ENCODE data around the gene MIA2.
A peak's percentile ranks its signal among the peaks of the same experiment; 100 is the strongest.
"Not testable (repeated sequence)": the region's sequence is repeated elsewhere in the genome, so short reads cannot be mapped to it uniquely, and the experiment has no call there.

The MIA2 gene

DNA sequence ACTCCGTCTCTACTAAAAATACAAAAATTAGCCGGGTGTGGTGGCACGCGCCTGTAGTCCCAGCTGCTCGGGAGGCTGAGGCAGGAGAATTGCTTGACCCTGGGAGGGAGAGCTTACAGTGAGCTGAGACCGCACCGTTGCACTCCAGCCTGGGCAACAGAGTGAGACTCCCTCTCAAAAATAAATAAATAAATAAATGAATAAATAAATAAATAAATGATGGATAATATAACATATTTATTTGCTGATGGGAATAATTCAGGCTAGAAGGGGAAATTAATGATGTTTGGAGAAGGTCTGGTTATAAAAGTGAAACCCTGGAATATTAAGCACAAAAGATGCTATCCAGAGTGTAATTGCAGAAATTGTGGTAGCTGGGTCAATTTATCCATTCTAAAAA lies 107.4 kb downstream of the MIA2 start:
- DNase-seq: not testable (repeated sequence)

DNA sequence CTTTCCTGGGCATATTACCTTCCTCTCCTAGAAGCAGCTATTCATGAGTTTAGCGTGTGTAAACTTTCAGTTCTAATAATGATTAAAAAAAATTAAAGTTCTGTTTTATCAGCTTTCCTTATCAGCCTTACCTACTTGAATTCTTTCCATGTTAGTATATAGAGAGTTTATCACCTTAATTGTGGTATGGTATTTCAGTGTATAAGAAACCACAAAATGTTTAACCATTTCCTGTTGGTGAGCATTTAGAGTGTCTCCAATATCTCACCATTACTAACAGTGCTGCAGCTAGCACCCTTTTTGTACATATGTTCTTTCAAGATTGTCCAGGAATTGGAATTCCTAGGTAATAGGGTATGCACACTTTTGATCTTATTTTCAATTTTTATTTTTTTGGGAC lies 109.1 kb downstream of the MIA2 start:
- peak; percentile 4 to 20 for DNase-seq

DNA sequence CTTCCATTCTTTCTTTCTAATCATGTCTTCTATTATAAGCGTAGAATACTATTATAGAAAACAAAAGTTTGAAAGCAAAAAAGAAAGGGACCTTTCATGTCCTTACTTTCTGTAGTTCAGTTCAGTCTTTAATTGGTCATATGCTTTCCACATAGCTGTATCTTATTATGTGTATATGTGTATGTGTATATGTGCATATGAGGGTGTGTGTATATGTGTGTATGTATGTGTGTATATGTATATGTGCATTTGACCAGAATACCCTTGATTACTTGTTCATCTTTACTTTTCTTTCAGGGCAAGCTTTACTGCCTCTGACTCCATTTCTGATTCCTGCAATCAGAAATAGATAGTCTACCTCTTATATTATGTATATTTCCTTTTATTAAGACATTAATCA lies 109.9 kb downstream of the MIA2 start:
- no peak for DNase-seq

DNA sequence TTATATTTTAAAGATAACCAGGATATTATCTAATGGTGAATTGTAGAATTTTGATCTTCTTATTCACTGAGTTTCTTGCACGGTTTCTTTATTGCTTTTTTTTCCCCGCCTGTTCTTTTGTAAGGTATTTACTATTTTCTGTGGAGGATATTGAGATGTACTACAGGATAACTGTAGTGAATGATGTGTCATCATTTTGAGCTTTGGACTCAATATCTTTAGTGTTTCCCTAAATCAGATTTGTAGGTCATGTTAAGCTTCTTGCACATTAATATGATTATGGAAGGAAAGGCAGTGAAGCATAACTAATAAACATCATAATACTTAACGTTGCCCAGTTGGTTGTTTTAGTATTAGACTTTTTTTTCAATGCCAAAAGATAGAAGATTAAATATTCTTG lies 117.2 kb downstream of the MIA2 start:
- no peak for DNase-seq

DNA sequence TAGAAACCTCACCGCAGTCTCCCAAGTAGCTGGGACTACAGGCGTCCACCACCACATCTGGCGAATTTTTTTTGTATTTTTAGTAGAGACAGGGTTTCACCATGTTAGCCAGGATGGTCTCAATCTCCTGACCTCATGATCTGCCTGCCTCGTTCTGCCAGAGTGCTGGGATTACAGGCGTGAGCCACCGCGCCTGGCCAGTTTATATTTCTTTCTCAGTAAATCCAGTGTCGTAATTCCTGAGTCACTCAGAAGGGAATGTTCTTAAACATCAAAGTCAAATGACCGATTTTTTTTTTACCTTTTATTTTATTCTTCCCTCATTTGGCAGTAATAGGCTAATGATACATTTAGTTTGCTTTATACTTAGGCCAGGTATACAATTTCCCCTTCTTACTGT lies 118.0 kb downstream of the MIA2 start:
- DNase-seq: no peak

DNA sequence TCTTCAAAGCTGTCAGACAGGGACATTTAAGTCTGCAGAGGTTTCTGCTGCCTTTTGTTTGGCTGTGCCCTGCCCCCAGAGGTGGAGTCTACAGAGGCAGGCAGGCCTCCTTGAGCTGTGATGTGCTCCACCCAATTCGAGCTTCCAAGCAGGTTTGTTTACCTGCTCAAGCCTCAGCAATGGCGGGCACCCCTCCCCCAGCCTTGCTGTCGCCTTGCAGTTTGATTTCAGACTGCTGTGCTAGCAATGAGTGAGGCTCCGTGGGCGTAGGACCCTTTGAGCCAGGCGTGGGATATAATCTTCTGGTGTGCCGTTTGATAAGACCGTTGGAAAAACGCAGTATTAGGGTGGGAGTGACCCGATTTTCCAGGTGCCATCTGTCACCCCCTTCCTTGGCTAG lies 125.4 kb downstream of the MIA2 start:
- DNase-seq: not testable (repeated sequence)

DNA sequence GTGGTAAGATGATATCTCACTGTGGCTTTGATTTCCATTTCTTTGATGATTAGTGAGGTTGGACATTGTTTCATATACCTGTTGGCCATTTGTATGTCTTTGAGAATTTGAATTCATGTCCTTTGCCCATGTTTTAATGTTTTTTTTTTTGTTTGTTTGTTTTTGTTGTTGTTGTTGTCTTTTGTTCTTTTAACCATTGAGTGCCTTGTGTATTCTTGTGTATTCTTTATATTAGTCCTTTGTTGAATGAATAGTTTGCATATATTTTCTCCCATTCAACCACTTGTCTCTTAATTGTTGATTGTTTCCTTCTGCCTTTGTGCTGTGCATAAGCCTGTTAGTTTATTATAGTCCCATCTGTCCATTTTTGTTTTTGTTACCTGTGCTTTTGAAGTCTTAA lies 126.6 kb downstream of the MIA2 start:
- DNase-seq: no peak

DNA sequence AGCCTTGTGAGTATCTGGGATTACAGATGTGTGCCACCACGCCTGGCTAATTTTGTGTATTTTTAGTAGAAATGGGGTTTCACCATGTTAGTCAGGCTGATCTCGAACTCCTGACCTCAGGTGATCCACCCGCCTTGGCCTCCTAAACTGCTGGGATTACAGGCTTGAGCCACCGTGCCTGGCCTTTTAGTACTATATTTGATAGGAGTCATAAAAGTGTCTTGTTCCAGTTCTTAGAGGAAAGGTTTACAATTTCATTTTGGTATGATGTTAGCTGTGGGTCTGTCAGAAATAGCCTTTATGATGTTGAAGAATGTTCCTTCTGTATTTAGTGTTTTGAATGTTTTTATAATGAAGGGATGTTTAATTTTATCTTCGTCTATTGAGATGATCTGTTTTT lies 127.8 kb downstream of the MIA2 start:
- DNase-seq: not testable (repeated sequence)

DNA sequence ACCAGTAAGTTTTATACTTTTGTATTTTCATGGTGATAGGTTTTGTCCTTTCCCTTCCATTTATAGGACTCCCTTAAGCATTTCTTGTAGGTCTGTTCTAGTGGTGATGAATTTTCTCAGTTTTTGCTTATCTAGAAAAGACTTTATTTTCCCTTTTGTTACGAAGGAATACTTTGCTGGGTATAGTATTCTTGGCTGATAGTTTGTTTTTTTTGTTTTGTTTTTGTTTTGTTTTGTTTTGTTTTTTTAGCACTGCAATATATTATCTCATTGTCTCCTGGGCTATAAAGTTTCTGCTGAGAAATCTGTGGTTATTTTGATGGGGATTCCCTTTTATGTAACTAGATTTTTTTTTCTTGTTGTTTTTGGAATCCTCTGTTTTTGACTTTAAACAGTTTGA lies 130.8 kb downstream of the MIA2 start:
- DNase-seq: no peak

DNA sequence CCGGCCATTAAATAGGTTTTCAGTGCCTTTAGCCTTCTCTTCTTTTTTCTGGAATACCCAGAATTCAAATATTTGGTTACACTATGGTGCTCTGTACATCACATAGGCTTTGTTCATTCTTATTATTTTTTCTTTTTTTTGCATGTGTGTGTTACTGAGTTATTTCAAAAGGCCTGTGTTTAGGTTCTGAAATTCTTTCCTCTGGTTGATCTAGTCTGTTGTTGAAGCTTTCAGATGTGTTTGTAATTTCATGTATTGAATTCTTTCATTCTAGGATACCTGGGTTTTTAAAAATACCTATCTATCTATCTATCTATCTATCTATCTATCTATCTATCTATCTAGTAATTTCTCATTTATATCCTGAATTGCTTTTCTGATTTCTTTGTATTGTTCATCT lies 131.6 kb downstream of the MIA2 start:
- no peak for DNase-seq

DNA sequence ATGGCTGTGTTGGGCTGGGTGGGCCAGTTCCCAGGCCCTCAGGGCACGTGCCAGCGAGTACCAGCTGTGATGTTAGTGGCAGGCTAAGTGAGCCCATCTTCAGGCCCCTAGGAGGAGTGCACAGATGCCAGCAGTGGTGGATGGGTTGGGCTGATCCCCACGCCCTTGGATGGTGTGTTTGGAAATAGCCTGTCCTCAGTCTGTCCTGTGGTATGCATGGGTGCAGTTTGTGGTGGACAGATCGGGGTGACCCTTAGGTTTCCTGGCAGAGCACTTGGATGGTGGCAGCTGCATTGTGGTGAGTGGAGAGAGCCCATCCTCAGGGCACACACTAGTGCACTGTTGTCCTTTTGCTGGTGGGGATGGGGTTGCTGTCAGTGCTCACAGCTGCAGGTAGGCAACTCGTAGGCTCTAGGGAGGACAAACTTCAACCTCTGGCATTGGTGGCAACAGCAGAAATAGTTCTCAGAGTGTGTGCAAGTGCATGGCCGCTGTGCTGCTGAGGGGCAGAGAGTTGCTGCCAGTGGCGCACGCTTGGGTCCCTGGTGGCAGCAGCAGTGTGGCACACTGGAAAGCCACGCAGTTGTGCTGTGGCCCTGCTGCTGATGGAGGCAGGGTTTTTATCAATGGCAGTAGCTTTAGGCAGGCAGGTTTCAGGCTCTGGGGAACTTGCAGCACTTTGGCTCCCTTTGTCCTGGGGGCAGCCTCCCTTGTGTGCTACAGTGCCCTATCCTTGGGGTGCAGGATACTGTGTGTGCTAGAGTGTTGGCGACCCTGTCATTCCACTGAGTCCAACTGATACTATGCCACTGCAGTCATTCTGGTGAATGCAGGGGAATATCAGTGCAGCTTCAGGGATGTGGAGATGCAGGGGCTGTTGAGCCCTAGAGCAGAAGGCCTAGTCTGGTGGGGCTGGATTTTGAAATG lies 133.0 kb downstream of the MIA2 start:
- no peak for DNase-seq

DNA sequence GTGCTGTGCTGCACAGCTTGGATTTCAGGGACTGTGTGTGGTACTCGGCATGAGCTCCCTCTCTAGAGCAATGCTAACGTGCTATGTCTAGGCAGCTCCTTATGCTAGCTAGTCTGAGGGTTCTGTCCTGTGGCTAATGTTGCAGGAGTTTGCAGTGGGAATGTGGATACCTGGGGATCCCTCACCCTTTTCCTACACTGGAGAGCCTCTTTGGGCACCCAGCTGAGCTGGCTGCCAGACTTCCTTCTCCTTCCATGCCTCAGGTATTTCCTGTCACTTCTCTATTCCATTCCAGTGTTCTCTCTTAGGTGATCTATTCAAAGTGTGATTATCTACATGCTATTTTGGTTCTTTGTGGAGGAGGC lies 133.7 kb downstream of the MIA2 start:
- no peak for DNase-seq

DNA sequence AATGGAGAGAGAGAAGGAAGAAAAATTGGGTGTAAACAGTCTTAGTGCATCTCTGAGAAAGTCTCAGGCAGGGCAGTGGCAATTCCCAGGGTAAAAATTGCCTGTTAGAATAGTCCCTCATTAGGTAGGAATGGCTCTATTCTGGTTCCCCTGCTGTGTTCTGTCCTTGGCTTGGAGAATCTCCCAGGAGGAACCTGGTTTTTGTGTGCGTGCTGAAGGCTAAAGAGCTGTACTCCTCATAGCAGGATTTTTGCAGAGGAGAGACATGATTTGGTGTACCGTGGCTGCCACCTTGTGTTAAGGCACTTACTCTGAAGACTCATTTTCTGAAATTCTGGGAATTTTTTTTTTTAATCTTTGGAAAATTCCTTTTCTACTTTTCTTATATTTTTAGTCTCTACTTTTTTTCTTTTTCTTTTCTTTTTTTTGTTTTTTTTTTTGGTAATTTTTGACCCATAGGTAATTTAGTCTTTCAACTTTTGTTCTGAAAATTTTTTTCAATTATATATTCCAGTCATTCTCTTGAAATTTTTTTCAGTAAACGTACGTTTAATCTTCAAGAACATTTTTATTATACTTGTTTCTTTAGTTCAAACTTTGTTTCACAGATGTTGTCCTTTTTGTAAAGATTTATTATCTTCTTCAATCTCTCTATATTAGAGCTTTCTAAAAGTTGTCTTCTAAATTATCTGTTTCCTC lies 134.7 kb downstream of the MIA2 start:
- DNase-seq: peak; percentile 75 to 78

DNA sequence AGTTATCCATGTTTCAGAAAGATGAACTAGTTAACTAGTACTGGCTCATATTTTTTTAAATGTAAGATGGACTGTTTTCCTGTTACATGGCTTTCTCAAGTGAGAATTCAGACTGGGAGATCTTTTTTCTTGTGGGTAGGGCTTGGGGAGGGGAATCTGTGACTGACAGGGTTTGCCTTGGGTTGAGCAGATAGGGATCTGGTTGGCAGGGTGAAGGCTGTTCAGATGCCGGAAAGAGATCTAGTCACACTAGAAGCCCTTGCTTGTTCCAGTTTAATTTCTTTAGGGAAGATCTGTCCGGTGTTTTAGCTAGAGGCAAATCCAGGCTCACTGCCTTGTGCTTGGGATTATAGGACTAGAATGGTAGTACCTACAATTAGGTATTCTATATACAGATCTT lies 135.3 kb downstream of the MIA2 start:
- DNase-seq: no peak

DNA sequence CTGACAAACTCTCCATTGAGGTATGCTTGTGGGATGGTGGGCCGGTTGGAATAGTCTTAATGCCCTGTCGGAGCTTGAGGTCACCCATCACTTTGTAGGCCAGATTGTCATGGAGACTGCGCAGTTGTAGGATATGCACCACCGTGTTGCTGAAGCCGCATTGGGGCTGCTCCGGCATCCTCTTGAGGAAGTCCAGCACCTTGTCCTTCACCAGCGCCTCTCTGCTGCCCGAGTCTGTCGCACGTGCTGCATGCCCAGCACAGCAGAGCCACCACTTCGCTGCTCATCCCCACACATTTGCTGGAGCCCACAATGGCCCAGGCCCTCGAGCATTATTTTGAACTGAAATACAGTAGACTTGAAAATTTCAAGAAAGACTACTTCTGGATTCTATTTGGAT lies 136.7 kb downstream of the MIA2 start:
- no peak for DNase-seq

DNA sequence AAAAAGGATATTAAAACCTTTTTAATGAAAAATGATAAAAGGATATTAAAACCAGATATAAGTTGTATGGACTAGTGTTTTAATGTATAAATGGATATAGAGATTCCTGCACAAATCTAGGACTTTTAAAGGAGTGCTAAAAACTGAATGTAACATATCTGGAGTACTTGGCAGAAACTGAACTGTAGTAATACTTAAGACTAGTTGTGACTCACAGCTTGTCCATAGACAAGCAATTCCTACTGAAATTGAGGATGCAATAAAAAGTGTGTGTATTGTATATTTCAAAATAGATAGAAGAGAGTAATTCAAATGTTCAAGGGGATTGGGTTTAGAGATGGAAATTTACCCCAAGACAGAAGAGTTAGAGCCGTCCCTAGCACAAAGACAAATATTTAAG lies 138.9 kb downstream of the MIA2 start:
- DNase-seq: no peak

DNA sequence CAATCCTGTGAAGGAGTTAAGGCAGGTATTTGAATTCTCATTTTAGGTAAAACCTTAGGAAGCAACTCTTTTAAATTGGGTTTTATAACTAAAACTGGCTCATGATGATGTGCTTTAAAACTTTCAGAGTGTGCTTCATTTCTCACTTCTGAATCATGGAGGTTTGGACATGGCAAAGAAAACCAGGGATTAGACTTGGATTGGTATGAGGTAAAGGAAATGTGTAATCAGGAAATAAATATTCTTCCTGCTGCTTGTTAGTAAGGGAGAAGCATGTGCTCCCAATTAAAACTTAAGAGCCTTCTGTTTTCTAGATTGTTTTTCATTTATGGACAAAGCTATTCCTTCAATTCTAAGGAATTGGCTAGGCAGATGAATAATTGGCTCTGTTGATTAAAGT lies 141.1 kb downstream of the MIA2 start:
- no peak for DNase-seq

DNA sequence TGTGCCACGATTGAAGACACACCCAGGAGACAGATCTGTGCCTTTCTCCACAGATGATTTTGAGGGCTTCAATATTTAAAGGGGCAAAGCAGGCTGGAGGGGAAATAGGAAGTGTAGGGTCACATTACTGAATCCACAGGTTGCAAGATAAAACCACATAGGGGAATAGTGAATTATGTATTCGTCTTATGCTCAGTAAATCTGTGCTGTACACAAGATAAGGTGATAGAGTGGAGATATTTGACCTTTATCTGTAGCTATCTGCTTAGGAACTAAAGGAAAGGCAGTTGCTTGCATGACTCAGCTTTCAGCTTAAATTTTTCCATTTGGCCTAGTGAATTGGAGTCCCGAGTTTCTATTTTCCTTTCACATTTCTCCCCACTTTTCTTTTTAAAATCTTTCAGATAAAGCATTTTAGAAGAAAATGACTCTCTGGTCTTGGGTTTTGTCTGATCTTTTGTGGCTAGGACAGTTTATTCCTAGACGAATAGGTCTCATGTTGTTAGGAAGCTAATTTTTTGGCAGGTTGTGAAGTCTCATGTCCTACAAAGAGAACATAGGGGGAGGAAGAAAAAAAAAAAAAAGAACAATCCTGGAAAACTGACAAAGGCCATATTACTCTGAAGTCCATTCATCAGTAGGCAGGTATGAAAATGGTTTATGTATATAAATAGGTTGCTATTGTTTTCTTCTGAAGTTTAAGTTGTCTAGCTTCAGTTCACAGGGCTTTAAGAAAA lies 143.1 kb downstream of the MIA2 start:
- peak in 1 of 2 experiments; percentile 36 for DNase-seq

DNA sequence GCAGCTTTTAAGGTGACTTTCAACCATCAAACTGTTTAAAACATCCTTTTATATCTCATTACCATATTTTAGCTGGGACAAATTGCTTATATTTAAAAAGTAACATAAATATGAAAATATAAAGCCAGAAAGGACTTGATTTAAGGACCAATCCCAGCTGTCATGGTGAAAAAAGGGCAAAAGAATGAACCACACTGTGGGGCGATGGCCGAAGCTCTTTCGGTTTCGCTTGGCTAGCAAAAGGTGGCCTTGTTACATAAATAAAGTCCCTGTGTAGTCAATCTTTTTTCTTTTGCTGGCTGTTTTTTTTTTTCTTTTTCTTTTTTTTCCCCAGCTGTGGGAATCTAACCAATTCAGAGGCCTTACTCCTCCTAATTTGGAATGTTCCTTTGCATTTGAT lies 147.7 kb downstream of the MIA2 start:
- no peak for DNase-seq

DNA sequence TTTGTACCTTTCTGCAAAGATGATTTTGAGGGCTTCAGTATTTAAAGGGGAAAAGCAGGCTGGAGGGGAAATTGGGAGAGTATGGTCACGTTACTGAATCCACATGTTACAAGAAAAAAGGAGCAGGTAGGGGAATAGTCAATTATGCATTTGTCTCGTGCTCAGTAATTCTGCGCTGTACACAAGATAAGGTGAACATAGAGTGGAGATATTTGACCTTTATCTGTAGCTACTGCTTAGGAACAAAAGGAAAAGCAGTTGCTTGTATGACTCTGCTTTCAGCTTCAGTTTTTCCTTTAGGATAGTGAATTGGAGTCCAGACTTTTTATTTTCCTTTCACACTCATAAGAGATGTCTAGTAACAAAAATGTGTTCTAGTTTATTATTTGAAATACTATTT lies 148.7 kb downstream of the MIA2 start:
- no peak for DNase-seq

DNA sequence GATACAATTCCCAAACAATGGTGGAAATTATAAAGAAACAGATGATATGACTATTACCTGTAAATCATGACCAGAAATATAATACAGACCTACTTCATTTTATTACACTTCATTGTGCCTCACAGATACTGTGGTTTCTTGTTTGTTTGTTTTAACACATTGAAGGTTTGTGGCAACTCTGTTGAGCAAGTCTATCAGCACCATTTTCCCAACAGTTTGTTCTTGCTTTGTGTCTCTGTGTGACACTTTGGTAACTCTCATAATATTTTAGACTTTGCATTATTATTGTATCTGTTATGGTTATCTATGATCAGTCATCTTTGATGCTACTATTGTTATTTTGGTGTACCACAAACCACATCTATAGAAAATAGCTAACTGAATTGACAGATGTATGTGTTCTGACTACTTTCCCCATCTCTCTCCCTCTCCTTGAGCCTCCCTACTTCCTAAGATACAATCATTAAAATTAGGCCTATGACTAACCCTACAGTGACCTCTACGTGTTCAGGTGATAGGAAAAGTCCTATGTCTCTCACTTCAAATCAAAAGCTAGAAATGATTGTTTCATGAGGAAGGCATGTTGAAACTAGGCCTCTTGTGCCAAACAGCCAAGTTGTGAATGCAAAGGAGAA lies 149.4 kb downstream of the MIA2 start:
- DNase-seq: no peak

DNA sequence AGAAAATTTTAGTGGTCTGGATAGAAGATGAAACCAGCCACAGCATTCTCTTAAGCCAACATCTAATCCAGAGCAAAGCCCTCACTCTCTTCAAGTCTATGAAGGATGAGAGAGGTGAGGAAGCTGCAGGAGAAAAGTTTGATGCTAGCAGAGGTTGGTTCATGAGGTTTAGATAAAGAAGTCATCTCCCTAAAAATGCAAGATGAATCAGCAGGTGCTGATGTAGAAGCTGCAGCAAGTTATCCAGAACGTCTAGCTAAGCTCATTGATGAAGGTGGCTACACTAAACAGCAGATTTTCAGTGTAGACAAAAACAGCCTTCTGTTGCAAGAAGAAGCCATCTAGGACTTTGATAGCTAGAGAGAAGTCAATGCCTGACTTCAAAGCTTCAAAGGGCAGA lies 150.0 kb downstream of the MIA2 start:
- DNase-seq: no peak

DNA sequence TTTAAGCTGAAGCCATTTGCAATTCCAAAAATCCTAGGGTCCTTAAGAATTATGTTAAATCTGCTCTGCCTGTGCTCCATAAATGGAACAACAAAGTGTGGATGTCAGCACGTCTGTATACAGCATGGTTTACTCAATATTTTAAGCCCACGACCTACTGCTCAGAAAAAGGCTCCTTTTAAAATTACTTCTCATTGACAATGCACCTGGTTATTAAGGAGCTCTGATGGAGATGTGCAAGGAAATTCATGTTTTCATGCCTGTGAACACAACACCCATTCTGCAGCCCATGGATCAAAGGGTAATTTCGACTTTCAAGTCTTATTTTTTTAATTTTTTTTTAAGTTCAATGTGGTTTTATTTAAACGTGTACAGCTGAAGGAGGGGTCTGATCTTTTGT lies 150.5 kb downstream of the MIA2 start:
- DNase-seq: no peak

Measured in Kasumi-1 (cell line).